Measurements from ENCODE around the gene NOX4. TPM values are rescaled to one million over a fixed set of nuclear protein-coding genes. Genes with fewer than 3 reads are reported as not detected.

The NOX4 gene
- total and polyA plus RNA-seq, 10 of the 15 experiments (the other 5 are each of a cell fraction or from before 2014, with no cell fraction given), result not detected

DNA sequence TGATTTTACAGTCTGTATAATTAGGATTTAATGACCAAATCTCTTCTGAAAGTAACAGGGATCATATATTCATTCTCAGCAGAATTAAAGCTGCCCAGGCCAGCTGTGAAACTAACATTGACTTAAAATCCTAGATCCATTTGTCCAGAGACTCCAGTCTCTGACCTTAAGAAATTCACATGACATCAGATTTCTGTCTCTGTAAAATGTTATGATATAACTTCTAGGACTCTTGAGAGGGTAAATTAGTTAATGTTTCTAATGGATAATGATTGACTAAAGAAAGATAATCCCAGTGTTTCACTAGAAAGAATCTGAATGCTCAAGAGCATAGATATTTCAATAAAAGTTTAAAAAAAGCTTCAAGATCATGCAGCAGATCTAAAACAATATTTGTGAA is 6.3 kb downstream of the NOX4 start:
- BruUV-seq (replicated peaks), result no TSS peak

More for the DNA sequence above, 6.3 kb downstream of the NOX4 start:
- H3K36me3 ChIP-seq (ENCODE audit: control insufficient read depth in 2 of 2, insufficient read depth in 2 of 2, low read length in 1 of 2), result no peaks in the 10 kb centered on the region
- FAIRE-seq, result no peak
- TF ChIP-seq ETV6 (conservative IDR thresholded peaks at IDR 0.05 in 1 of 2, IDR thresholded peaks at IDR 0.05 in 1 of 2; ENCODE audit: borderline replicate concordance in 1 of 2, low read depth in 1 of 2) (no peak), SIX5 (IDR thresholded peaks at IDR 0.05; ENCODE audit: low read depth, low read length, severe bottlenecking) (no peak), POLR2A (IDR thresholded peaks at IDR 0.05; ENCODE audit: low read depth, low read length) (no peak), ZZZ3 (IDR thresholded peaks at IDR 0.05; ENCODE audit: control insufficient read depth, insufficient read length, low read depth) (no peak)
- TF ChIP-seq, protein P1, sequence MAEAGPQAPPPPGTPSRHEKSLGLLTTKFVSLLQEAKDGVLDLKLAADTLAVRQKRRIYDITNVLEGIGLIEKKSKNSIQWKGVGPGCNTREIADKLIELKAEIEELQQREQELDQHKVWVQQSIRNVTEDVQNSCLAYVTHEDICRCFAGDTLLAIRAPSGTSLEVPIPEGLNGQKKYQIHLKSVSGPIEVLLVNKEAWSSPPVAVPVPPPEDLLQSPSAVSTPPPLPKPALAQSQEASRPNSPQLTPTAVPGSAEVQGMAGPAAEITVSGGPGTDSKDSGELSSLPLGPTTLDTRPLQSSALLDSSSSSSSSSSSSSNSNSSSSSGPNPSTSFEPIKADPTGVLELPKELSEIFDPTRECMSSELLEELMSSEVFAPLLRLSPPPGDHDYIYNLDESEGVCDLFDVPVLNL (IDR thresholded peaks at IDR 0.05; ENCODE audit: low read depth, low read length), result no peak
- TF ChIP-seq, protein P2, sequence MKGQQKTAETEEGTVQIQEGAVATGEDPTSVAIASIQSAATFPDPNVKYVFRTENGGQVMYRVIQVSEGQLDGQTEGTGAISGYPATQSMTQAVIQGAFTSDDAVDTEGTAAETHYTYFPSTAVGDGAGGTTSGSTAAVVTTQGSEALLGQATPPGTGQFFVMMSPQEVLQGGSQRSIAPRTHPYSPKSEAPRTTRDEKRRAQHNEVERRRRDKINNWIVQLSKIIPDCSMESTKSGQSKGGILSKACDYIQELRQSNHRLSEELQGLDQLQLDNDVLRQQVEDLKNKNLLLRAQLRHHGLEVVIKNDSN (IDR thresholded peaks at IDR 0.05; ENCODE audit: borderline replicate concordance, extremely low read length, insufficient read depth, low read depth, low read length), result no peak
- TF ChIP-seq, protein P3, sequence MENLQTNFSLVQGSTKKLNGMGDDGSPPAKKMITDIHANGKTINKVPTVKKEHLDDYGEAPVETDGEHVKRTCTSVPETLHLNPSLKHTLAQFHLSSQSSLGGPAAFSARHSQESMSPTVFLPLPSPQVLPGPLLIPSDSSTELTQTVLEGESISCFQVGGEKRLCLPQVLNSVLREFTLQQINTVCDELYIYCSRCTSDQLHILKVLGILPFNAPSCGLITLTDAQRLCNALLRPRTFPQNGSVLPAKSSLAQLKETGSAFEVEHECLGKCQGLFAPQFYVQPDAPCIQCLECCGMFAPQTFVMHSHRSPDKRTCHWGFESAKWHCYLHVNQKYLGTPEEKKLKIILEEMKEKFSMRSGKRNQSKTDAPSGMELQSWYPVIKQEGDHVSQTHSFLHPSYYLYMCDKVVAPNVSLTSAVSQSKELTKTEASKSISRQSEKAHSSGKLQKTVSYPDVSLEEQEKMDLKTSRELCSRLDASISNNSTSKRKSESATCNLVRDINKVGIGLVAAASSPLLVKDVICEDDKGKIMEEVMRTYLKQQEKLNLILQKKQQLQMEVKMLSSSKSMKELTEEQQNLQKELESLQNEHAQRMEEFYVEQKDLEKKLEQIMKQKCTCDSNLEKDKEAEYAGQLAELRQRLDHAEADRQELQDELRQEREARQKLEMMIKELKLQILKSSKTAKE (IDR thresholded peaks at IDR 0.05; ENCODE audit: low read depth, poor library complexity, severe bottlenecking), result no peak
- TF ChIP-seq, protein P4, sequence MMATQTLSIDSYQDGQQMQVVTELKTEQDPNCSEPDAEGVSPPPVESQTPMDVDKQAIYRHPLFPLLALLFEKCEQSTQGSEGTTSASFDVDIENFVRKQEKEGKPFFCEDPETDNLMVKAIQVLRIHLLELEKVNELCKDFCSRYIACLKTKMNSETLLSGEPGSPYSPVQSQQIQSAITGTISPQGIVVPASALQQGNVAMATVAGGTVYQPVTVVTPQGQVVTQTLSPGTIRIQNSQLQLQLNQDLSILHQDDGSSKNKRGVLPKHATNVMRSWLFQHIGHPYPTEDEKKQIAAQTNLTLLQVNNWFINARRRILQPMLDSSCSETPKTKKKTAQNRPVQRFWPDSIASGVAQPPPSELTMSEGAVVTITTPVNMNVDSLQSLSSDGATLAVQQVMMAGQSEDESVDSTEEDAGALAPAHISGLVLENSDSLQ (IDR thresholded peaks at IDR 0.05), result no peak
- TF ChIP-seq, protein P5, sequence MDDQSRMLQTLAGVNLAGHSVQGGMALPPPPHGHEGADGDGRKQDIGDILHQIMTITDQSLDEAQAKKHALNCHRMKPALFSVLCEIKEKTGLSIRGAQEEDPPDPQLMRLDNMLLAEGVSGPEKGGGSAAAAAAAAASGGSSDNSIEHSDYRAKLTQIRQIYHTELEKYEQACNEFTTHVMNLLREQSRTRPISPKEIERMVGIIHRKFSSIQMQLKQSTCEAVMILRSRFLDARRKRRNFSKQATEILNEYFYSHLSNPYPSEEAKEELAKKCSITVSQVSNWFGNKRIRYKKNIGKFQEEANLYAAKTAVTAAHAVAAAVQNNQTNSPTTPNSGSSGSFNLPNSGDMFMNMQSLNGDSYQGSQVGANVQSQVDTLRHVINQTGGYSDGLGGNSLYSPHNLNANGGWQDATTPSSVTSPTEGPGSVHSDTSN (IDR thresholded peaks at IDR 0.05; ENCODE audit: insufficient replicate concordance, low read depth, low read length), result no peak
- TF ChIP-seq, protein P6, sequence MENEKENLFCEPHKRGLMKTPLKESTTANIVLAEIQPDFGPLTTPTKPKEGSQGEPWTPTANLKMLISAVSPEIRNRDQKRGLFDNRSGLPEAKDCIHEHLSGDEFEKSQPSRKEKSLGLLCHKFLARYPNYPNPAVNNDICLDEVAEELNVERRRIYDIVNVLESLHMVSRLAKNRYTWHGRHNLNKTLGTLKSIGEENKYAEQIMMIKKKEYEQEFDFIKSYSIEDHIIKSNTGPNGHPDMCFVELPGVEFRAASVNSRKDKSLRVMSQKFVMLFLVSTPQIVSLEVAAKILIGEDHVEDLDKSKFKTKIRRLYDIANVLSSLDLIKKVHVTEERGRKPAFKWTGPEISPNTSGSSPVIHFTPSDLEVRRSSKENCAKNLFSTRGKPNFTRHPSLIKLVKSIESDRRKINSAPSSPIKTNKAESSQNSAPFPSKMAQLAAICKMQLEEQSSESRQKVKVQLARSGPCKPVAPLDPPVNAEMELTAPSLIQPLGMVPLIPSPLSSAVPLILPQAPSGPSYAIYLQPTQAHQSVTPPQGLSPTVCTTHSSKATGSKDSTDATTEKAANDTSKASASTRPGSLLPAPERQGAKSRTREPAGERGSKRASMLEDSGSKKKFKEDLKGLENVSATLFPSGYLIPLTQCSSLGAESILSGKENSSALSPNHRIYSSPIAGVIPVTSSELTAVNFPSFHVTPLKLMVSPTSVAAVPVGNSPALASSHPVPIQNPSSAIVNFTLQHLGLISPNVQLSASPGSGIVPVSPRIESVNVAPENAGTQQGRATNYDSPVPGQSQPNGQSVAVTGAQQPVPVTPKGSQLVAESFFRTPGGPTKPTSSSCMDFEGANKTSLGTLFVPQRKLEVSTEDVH (IDR thresholded peaks at IDR 0.05; ENCODE audit: low read depth, partially characterized antibody), result no peak
- in situ Hi-C loops (cut with MboI) (no loop called here), intact Hi-C loops (cut with micrococcal nuclease; ENCODE audit: unreplicated experiment) (no loop called here)
- H2AFZ ChIP-seq (ENCODE audit: control insufficient read depth, low read depth, low read length), result no peak overlapping the region
- H4K20me1 ChIP-seq (ENCODE audit: control insufficient read depth, insufficient read depth), result no peaks in the 10 kb centered on the region
- H3K9me3 ChIP-seq (replicated peaks; ENCODE audit: control insufficient read depth, insufficient read depth, low read length), result no peaks in the 10 kb centered on the region
- no peak overlapping the region for H3K4me2 ChIP-seq (ENCODE audit: control insufficient read depth, insufficient read depth)
- ChIA-PET RAD21 (ENCODE audit: unreplicated experiment) (no interaction called here), CTCF (no interaction called here), POLR2A (no interaction called here), SMC1A (ENCODE audit: uncharacterized antibody, unreplicated experiment) (interaction anchor here (0.9 kb wide), 1 partner anchor 38 kb away, joined by 3 read pairs; no protein-coding TSS in a partner anchor)
- no peak overlapping the region for H3K9ac ChIP-seq (ENCODE audit: control insufficient read depth, insufficient read depth, low read length)
- ATAC-seq, result no peak
- H3K79me2 ChIP-seq (ENCODE audit: control insufficient read depth, insufficient read depth, low read length), result no peaks in the 10 kb centered on the region
- no peak overlapping the region for H3K4me3 ChIP-seq
- H3K27me3 ChIP-seq (replicated peaks in 1 of 2; ENCODE audit: control insufficient read depth in 2 of 2, insufficient read depth in 2 of 2, low read length in 1 of 2), result no peaks in the 10 kb centered on the region; a peak in 1 of 4 replicates
- DNase-seq (ENCODE audit: low read depth, low spot score), result no peak
- no peaks in the 10 kb centered on the region for H3K4me1 ChIP-seq (ENCODE audit: control insufficient read depth, insufficient read depth, low read length)
- no peak overlapping the region for H3K27ac ChIP-seq (ENCODE audit: control insufficient read depth, insufficient read depth)

All from GM12878 (cell line).